K562 (cell line): ENCODE data around the gene ANTKMT. TPM values are rescaled to one million over a fixed set of nuclear protein-coding genes. Genes with fewer than 3 reads are reported as not detected.

Experiments used
- ETV5 ChIP-seq: sonication (generic); formaldehyde crosslinking; IDR thresholded peaks from 2 replicates; pipeline ENCODE4 v1.4.0; 2020; ENCODE audit warnings: low read depth, mild to moderate bottlenecking, missing genetic modification reagents
- GABPB2 ChIP-seq: fragments of 250-450 bp; sonication (Bioruptor Pico); conservative IDR thresholded peaks from 2 replicates; pipeline ENCODE4 v1.5.1; 2021; ENCODE audit warnings: mild to moderate bottlenecking
- HCFC1 ChIP-seq: IDR thresholded peaks from 2 replicates; pipeline ENCODE4 v1.6.1; 2012; ENCODE audit warnings: low read depth, low read length, improper control_type of control experiment
- L3MBTL2 ChIP-seq: fragments of 450-650 bp; IDR thresholded peaks from 2 replicates; pipeline ENCODE4 v1.6.1; 2016; ENCODE audit warnings: mild to moderate bottlenecking, moderate library complexity
- MGA ChIP-seq: fragments of 450-650 bp; IDR thresholded peaks from 2 replicates; pipeline ENCODE4 v1.6.1; 2016; ENCODE audit warnings: mild to moderate bottlenecking, moderate library complexity
- NCOA2 ChIP-seq, 2 experiments: fragments of 450-650 bp; IDR thresholded peaks; 2 replicates each; pipeline ENCODE4 v1.6.1; 2018; ENCODE audit warnings: mild to moderate bottlenecking in 2 of 2, moderate library complexity in 1 of 2; ENCODE audit not compliant: partially characterized antibody in 2 of 2
- TEAD2 ChIP-seq: fragments of 450-650 bp; IDR thresholded peaks from 2 replicates; pipeline ENCODE4 v1.6.1; 2016; ENCODE audit warnings: missing genetic modification characterization, control low read depth, missing compliant biosample characterization
- ZBTB43 ChIP-seq: sonication (generic); formaldehyde crosslinking; IDR thresholded peaks from 2 replicates; pipeline ENCODE4 v1.8.0; 2023; ENCODE audit warnings: mild to moderate bottlenecking, missing genetic modification reagents
- ZNF146 ChIP-seq: IDR thresholded peaks from one replicate; pipeline ENCODE4 v1.6.1; 2018; ENCODE audit warnings: missing compliant biosample characterization; ENCODE audit not compliant: unreplicated experiment
- ZNF324 ChIP-seq: fragments of 250-450 bp; sonication (Bioruptor Pico); IDR thresholded peaks from 2 replicates; pipeline ENCODE4 v1.4.0; 2020; ENCODE audit warnings: mild to moderate bottlenecking
- ZNF589 ChIP-seq: fragments of 200-800 bp; sonication (Bioruptor generic); IDR thresholded peaks from 2 replicates; pipeline ENCODE4 v1.6.1; 2016; ENCODE audit warnings: low read depth, missing genetic modification characterization, missing compliant biosample characterization
- ZNF740 ChIP-seq, 3 experiments: fragments of 200-800 bp in 1 of 3; sonication (Bioruptor generic) in 1 of 3; sonication (generic) in 1 of 3; formaldehyde crosslinking in 1 of 3; IDR thresholded peaks; 2 replicates each; pipeline versions ENCODE4 v1.6.1 to v1.8.0; 2016 to 2022; ENCODE audit warnings: mild to moderate bottlenecking in 2 of 3, missing compliant biosample characterization in 2 of 3, missing genetic modification characterization in 2 of 3, missing genetic modification reagents in 1 of 3
- polyA plus RNA-seq, 8 experiments: library from polyadenylated mRNA; depleted of rRNA in 4 of 8; stranded (reverse) in 5 of 8; unstranded in 3 of 8; fragments of >200 nt; fragmentation: Nextera tagmentation in 2 of 8; fragmentation: Illumina TruSeq in 1 of 8; extraction: Ambion mirVana in 2 of 8; extraction: Trizol in 1 of 8; gene quantifications; 2 replicates each; pipeline versions ENCODE4 v1.2.1 to v1.2.3, GENCODE V29; 2011 to 2014; ENCODE audit warnings: inconsistent platforms in 1 of 8, missing spikeins in 1 of 8
- total RNA-seq, 7 experiments: library from RNA; depleted of rRNA in 6 of 7; stranded (reverse); fragments of >200 nt in 6 of 7; fragmentation: Illumina TruSeq in 2 of 7; extraction: Trizol in 2 of 7; gene quantifications; 2 replicates each; pipeline versions ENCODE4 v1.2.1 to v1.2.3, GENCODE V29; 2011 to 2021; ENCODE audit warnings: low replicate concordance in 1 of 7

The ANTKMT gene
- total and polyA plus RNA-seq, 9 of the 15 experiments (the other 6 are each of a cell fraction or from before 2014, with no cell fraction given): 0.58 to 217 (median 19.1) TPM

GRCh38 chr16:683396-684070 is 37.4 kb upstream of the ANTKMT start (continued):
- no peak for TF ChIP-seq HCFC1
- peak; percentile 78; the same call in 1 of the 2 replicates for TF ChIP-seq MGA
- TF ChIP-seq GABPB2: 0 out of 2 replicates have a peak, but pooled peaks have one; percentile 54
- TF ChIP-seq TEAD2 (tag): no peak
- no peak for TF ChIP-seq ZNF740 (CRISPR knock-in tag; IDR thresholded peaks at IDR 0.05)
- no peak for TF ChIP-seq ZNF740 (tag; IDR thresholded peaks at IDR 0.05)
- TF ChIP-seq ZNF146: no peak
- TF ChIP-seq NCOA2 (IDR thresholded peaks at IDR 0.05; ENCODE audit: partially characterized antibody in 2 of 2): no peak
- no peak for TF ChIP-seq ZBTB43 (CRISPR knock-in tag)
- TF ChIP-seq ETV5: no peak
- no peak for TF ChIP-seq ZNF324 (CRISPR knock-in tag)
- no peak for TF ChIP-seq ZNF589
- no peak for TF ChIP-seq L3MBTL2
